HEK293T (cell line): ENCODE results near the gene USHBP1.

Experiments used
- BHLHE40 ChIP-seq: fragments of 450-650 bp; IDR thresholded peaks from 2 replicates; pipeline ENCODE4 v1.6.1; 2016; ENCODE audit warnings: mild to moderate bottlenecking, moderate library complexity, borderline replicate concordance
- CTBP1 ChIP-seq: fragments of 450-650 bp; IDR thresholded peaks from 2 replicates; pipeline ENCODE4 v1.6.1; 2016; ENCODE audit warnings: borderline replicate concordance
- ELF4 ChIP-seq: fragments of 450-650 bp; IDR thresholded peaks from 2 replicates; pipeline ENCODE4 v1.6.1; 2017; ENCODE audit warnings: antibody characterized with exemption
- FOXM1 ChIP-seq: fragments of 450-650 bp; IDR thresholded peaks from 2 replicates; pipeline ENCODE4 v1.6.1; 2017; ENCODE audit warnings: mild to moderate bottlenecking, borderline replicate concordance
- SUZ12 ChIP-seq: fragments of 450-650 bp; IDR thresholded peaks from 2 replicates; pipeline ENCODE4 v1.6.1; 2016; ENCODE audit warnings: mild to moderate bottlenecking

DNA sequence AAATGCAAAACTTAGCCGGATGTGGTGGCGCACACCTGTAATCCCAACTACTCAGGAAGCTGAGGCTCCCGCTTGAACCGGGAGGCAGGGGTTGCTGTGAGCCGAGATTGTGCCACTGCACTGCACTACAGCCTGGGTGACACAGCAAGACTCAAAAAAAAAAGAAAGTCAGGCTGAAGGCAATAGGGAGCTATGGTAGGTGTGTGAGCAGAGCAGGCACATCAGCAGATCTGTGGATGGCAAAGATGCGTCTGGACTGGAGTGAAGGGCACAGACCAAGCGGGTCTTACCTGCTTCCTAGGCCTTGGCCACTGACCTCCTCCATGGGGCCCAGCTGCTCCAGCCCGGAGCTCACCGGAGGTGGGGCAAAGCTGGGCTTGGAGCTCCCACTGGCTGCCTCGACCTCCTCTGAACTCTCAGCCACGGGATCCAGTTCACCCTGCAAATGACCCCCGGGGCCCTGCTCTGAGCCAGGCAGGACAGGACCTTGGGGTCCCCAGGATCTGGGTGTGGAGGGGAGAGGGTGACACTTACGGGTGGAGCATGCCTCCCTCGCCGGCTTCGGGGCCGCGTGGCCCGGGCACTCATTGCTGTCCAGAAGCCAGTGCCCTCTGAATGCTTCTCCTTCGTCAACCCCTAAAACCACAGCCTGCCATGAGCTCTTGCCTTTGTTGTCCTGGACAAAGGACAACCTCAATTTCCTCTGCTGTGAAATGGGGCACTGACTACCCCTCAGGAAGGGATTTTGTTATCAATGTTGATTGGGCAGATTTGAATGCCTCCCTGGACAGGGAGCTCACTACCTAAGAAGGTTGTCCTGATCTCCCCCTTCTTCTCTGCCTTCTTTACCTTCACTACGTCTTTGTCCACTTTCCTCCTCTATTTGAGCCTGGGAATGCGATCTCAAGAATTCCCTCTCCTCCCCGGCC is 569 bp downstream of the USHBP1 start:
- TF ChIP-seq ELF4 (no peak), CTBP1 (no peak), FOXM1 (no peak), BHLHE40 (no peak), SUZ12 (no peak)
